Right lobe of liver (tissue), 4 donors: ENCODE data around the gene CCDC141.

ENCODE experiments used
- POLR2A ChIP-seq: fragments of 450-650 bp; IDR thresholded peaks from one replicate; pipeline ENCODE4 v1.6.1; 2017; ENCODE audit warnings: antibody characterized with exemption, mild to moderate bottlenecking
- TF ChIP-seq, protein P1 (sequence below), 4 donors: fragments of 200-600 bp in 3 of 4; fragments of 450-650 bp in 1 of 4; IDR thresholded peaks; one replicate each; pipeline versions ENCODE4 v1.5.1 to v1.8.0; 2016 to 2022; ENCODE audit warnings: antibody characterized with exemption in 4 of 4, mild to moderate bottlenecking in 2 of 4
- donor health status: DM: no; HTN: no; CAD: no.
- donor health status: DM: no; HTN: no; CAD: no.
- donor health status: DM: no; HTN: yes; CAD: no.

DNA sequence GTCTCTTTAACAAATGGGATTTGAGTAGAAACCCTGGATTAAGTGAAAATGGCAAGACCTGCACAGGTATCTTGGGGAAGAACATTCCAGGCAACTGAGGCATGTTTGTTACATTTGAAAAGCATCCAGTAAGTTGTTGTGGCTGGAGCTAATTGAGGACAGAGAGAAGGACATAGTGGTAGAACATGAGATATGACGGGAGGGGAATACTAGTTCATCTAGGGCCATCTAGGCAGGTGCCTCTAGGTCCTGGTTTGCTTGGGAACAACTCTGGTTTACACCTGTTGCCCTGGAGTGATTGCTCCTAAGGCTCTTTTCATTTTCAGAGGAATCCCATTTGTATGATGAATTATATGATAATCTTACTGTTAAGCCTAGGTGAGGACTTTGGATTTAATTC lies 19.7 kb upstream of the CCDC141 start:
- TF ChIP-seq, protein P1, sequence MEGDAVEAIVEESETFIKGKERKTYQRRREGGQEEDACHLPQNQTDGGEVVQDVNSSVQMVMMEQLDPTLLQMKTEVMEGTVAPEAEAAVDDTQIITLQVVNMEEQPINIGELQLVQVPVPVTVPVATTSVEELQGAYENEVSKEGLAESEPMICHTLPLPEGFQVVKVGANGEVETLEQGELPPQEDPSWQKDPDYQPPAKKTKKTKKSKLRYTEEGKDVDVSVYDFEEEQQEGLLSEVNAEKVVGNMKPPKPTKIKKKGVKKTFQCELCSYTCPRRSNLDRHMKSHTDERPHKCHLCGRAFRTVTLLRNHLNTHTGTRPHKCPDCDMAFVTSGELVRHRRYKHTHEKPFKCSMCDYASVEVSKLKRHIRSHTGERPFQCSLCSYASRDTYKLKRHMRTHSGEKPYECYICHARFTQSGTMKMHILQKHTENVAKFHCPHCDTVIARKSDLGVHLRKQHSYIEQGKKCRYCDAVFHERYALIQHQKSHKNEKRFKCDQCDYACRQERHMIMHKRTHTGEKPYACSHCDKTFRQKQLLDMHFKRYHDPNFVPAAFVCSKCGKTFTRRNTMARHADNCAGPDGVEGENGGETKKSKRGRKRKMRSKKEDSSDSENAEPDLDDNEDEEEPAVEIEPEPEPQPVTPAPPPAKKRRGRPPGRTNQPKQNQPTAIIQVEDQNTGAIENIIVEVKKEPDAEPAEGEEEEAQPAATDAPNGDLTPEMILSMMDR (IDR thresholded peaks at IDR 0.05) = no peak
- no peak for TF ChIP-seq POLR2A
